ENCODE data around the gene CHST11.

GRCh38 chr12:104643819-104644669 is 187.3 kb downstream of the CHST11 start:
- no peak for TF ChIP-seq CTCF (IDR thresholded peaks at IDR 0.05 in 2 of 3, conservative IDR thresholded peaks at IDR 0.05 in 1 of 3; ENCODE audit: control insufficient read depth in 2 of 3, extremely low read depth in 1 of 3, insufficient read depth in 1 of 3, low read depth in 3 of 3, low read length in 3 of 3)
- no peak for TF ChIP-seq ZBED1 (IDR thresholded peaks at IDR 0.05; ENCODE audit: borderline replicate concordance)
- TF ChIP-seq SRF (IDR thresholded peaks at IDR 0.05; ENCODE audit: low read depth in 2 of 2, low read length in 2 of 2) = no peak
- TF ChIP-seq FOXM1 (IDR thresholded peaks at IDR 0.05; ENCODE audit: low read depth, low read length) = no peak
- TF ChIP-seq, protein P1, sequence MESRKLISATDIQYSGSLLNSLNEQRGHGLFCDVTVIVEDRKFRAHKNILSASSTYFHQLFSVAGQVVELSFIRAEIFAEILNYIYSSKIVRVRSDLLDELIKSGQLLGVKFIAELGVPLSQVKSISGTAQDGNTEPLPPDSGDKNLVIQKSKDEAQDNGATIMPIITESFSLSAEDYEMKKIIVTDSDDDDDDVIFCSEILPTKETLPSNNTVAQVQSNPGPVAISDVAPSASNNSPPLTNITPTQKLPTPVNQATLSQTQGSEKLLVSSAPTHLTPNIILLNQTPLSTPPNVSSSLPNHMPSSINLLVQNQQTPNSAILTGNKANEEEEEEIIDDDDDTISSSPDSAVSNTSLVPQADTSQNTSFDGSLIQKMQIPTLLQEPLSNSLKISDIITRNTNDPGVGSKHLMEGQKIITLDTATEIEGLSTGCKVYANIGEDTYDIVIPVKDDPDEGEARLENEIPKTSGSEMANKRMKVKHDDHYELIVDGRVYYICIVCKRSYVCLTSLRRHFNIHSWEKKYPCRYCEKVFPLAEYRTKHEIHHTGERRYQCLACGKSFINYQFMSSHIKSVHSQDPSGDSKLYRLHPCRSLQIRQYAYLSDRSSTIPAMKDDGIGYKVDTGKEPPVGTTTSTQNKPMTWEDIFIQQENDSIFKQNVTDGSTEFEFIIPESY (IDR thresholded peaks at IDR 0.05) = no peak
- TF ChIP-seq EZH2 (IDR thresholded peaks at IDR 0.05; ENCODE audit: borderline replicate concordance, control insufficient read depth, low read depth, low read length) = no peak
- TF ChIP-seq SREBF2 (IDR thresholded peaks at IDR 0.05; ENCODE audit: low read length) = no peak
- TF ChIP-seq POLR2A (IDR thresholded peaks at IDR 0.05; ENCODE audit: low read depth, low read length) = no peak
- TF ChIP-seq EP300 (IDR thresholded peaks at IDR 0.05; ENCODE audit: borderline replicate concordance in 1 of 2, control insufficient read depth in 1 of 2, low read depth in 2 of 2, low read length in 2 of 2) = no peak
